ENCODE data around the gene ADGRD1.
"Not testable (repeated sequence)": the region's sequence is repeated elsewhere in the genome, so short reads cannot be mapped to it uniquely, and the experiment has no call there.

GRCh38 chr12:130904936-130905455 is 48.7 kb upstream of the ADGRD1 start:
- TF ChIP-seq, protein P1, sequence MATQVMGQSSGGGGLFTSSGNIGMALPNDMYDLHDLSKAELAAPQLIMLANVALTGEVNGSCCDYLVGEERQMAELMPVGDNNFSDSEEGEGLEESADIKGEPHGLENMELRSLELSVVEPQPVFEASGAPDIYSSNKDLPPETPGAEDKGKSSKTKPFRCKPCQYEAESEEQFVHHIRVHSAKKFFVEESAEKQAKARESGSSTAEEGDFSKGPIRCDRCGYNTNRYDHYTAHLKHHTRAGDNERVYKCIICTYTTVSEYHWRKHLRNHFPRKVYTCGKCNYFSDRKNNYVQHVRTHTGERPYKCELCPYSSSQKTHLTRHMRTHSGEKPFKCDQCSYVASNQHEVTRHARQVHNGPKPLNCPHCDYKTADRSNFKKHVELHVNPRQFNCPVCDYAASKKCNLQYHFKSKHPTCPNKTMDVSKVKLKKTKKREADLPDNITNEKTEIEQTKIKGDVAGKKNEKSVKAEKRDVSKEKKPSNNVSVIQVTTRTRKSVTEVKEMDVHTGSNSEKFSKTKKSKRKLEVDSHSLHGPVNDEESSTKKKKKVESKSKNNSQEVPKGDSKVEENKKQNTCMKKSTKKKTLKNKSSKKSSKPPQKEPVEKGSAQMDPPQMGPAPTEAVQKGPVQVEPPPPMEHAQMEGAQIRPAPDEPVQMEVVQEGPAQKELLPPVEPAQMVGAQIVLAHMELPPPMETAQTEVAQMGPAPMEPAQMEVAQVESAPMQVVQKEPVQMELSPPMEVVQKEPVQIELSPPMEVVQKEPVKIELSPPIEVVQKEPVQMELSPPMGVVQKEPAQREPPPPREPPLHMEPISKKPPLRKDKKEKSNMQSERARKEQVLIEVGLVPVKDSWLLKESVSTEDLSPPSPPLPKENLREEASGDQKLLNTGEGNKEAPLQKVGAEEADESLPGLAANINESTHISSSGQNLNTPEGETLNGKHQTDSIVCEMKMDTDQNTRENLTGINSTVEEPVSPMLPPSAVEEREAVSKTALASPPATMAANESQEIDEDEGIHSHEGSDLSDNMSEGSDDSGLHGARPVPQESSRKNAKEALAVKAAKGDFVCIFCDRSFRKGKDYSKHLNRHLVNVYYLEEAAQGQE (IDR thresholded peaks at IDR 0.05; ENCODE audit: low read depth, low read length): not testable (repeated sequence)
- TF ChIP-seq NRF1 (IDR thresholded peaks at IDR 0.05; ENCODE audit: low read depth, low read length); SMC3 (IDR thresholded peaks at IDR 0.05; ENCODE audit: low read depth, low read length); POLR2AphosphoS5 (IDR thresholded peaks at IDR 0.05; ENCODE audit: low read depth, low read length); CTCF (IDR thresholded peaks at IDR 0.05); RFX5 (IDR thresholded peaks at IDR 0.05; ENCODE audit: low read length): not testable (repeated sequence)

Measured in SK-N-SH (cell line).